Body of pancreas (tissue), 4 donors: ENCODE results near the gene ARHGAP32. TPM values are rescaled to one million over a fixed set of nuclear protein-coding genes. Genes with fewer than 3 reads are reported as not detected.

Experiments
- ATAC-seq: fragments of 150-250 bp; one replicate; pipeline ENCODE4 v1.9.1; 2016
- DNase-seq, 4 donors: peaks; one replicate each; pipeline ENCODE4 v3.0.0-alpha.2; 2019
- H3K27ac ChIP-seq, 4 donors: fragments of 200-600 bp; sonication (generic); 1 replicate in 3 of 4; 2 replicates in 1 of 4; pipeline versions ENCODE4 v1.5.1 to v1.6.1; 2016 to 2019; ENCODE audit warnings: mild to moderate bottlenecking in 1 of 4, mixed read lengths in 1 of 4, moderate library complexity in 1 of 4
- H3K27me3 ChIP-seq, 2 donors: fragments of 200-600 bp; sonication (generic); one replicate each; pipeline ENCODE4 v1.6.0; 2016; ENCODE audit warnings: mild to moderate bottlenecking in 1 of 2
- H3K36me3 ChIP-seq, 2 donors: fragments of 200-600 bp; sonication (generic); replicated peaks in 1 of 2; 2 replicates each; pipeline ENCODE4 v1.5.1; 2016; ENCODE audit warnings: low read depth in 2 of 2; ENCODE audit not compliant: insufficient read depth in 1 of 2
- H3K4me1 ChIP-seq: fragments of 200-600 bp; sonication (generic); one replicate; pipeline ENCODE4 v1.6.0; 2016
- H3K4me3 ChIP-seq, 2 donors: fragments of 200-600 bp; sonication (generic); 1 replicate in 1 of 2; 2 replicates in 1 of 2; pipeline ENCODE4 v1.5.1; 2016 to 2019
- H3K9me3 ChIP-seq, 3 donors: fragments of 200-600 bp; sonication (generic); 1 replicate in 2 of 3; 2 replicates in 1 of 3; pipeline ENCODE4 v1.5.1; 2016
- CTCF ChIP-seq, 7 experiments: fragments of 450-650 bp in 4 of 7; fragments of 200-600 bp in 3 of 7; sonication (generic) in 3 of 7; IDR thresholded peaks; one replicate each; pipeline ENCODE4 v1.5.1; 2016 to 2019; ENCODE audit warnings: antibody characterized with exemption in 7 of 7
- POLR2A ChIP-seq, 3 donors: fragments of 450-650 bp; IDR thresholded peaks; one replicate each; pipeline ENCODE4 v1.6.1; 2016; ENCODE audit warnings: antibody characterized with exemption in 3 of 3, mild to moderate bottlenecking in 2 of 3
- WGBS, 2 donors: methylation state at CpG; one replicate each; pipeline ENCODE4 v1.1.5; 2017; 5-methylcytosine and 5-hydroxymethylcytosine counted together
- intact Hi-C: fragments of 100-400 bp; cut with DNase I; formaldehyde crosslinking; loops from one replicate; pipeline ENCODE4 v1.15.1; 2023
- total RNA-seq, 2 donors: library from RNA; depleted of rRNA; stranded (reverse); fragments of >200 nt; gene quantifications; one replicate each; pipeline ENCODE4 v1.1.0, GENCODE V29; 2016

The ARHGAP32 gene
- total RNA-seq, 2 donors from 2014 or later: 26.0 to 30.4 TPM

GRCh38 chr11:128940156-128940555 lies 252.0 kb downstream of the ARHGAP32 start:
- no peaks in the 10 kb centered on the region for H3K9me3 ChIP-seq
- H3K4me3 ChIP-seq: no peak overlapping the region
- no peaks in the 10 kb centered on the region for H3K4me1 ChIP-seq
- TF ChIP-seq POLR2A (IDR thresholded peaks at IDR 0.05) (no peak), CTCF (IDR thresholded peaks at IDR 0.05) (no peak)
- H3K27me3 ChIP-seq: no peaks in the 10 kb centered on the region
- WGBS, 2 donors: 63 to 84% methylated on average over 5 of the region's 5 CpGs
- no peak overlapping the region for H3K27ac ChIP-seq
- ATAC-seq (no peak), DNase-seq (no peak)
- intact Hi-C loops: no loop called here
- H3K36me3 ChIP-seq: no peaks in the 10 kb centered on the region

DNA sequence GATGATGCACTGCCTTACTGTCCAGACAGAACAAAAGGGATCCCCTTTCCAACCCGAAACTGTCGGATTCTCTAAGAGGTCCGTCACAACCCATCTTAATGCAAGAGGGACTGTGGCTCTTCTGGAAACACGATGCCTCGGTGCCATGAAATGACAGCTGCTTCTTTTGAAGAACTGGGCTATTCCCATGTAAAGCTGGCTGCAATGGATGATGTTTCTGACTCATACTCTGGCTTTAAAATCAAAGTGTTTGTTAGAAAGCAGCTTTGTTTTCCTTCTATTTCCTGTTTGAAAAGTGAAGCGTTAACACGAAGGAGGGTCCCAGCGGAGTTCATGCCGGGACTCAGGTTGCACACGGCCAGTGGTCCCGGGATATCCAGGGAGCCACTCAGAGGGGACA lies 252.5 kb downstream of the ARHGAP32 start:
- DNase-seq (no peak), ATAC-seq (no peak)
- Histone ChIP-seq H3K9me3 (no peaks in the 10 kb centered on the region), H3K27ac (no peak overlapping the region), H3K36me3 (no peaks in the 10 kb centered on the region), H3K4me3 (no peak overlapping the region), H3K27me3 (no peaks in the 10 kb centered on the region), H3K4me1 (no peaks in the 10 kb centered on the region)
- 75 to 83% methylated on average over 11 of the region's 11 CpGs for WGBS, 2 donors
- TF ChIP-seq POLR2A (IDR thresholded peaks at IDR 0.05) (no peak), CTCF (IDR thresholded peaks at IDR 0.05) (no peak)
- intact Hi-C loops: no loop called here

DNA sequence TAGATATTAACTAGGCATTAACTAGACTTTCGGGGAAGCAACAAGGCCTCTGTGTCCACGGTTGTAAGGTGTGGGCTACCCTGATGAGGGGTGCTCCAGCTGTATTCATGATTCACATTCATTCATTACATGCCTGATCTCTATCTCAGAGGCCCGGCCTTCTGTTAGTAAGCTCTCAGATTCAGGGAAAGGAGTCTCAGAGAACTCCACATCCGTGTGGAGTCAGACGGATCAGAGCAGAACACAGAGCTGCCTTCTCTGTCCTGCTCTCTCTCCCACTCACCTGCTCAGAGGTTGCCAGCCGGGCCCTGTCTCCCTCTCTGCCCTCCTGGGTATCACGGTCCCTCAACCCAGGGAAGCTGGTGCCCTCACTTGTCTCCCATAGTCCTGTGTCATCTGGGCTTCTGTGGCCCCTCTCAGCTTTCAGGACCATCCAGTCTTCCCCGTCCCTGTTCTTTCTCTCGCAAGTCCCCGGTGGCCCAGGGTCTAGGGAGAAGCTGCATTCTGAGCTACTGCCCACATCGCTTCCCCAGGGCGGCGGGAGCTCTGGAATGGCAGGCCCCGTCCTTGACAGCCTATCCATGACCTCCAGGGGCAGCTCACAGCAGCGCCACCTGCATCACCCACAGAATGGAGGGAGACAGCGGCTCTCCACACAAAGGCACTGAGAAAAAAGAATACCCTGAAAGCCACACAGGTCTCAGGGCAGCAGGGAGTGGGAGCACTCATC lies 253.8 kb downstream of the ARHGAP32 start:
- Histone ChIP-seq H3K4me3 (no peak overlapping the region), H3K9me3 (no peaks in the 10 kb centered on the region), H3K36me3 (no peaks in the 10 kb centered on the region), H3K4me1 (no peaks in the 10 kb centered on the region), H3K27me3 (no peaks in the 10 kb centered on the region), H3K27ac (no peak overlapping the region)
- intact Hi-C loops: no loop called here
- no peak for TF ChIP-seq CTCF (IDR thresholded peaks at IDR 0.05)
- ATAC-seq: no peak
- WGBS, 2 donors: 87 to 92% methylated on average over 16 of the region's 16 CpGs
- no peak for DNase-seq

DNA sequence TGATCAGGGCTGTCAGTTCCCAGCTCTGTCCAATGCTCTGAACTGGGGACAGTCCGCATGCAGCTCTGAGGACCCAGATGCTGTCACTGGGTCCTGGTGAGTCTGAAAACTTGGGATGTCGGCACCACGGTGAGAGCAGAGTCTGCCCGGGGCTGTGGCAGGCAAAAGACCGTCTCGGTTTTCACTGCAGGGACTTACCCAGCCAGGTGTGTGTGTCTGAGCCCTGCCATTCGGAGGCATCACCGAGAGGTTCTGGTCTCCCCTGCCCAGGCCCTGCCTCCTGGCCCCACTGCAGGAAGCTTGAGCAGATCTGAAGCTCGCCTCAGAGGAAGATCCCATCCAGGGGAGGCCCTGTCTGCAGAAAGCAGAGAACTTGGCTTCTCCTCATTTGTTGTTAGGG lies 254.6 kb downstream of the ARHGAP32 start:
- 80 to 93% methylated on average over 3 to 9 of the region's 9 CpGs for WGBS, 2 donors
- no peak for DNase-seq
- intact Hi-C loops: no loop called here
- Histone ChIP-seq H3K4me1 (no peaks in the 10 kb centered on the region), H3K9me3 (no peaks in the 10 kb centered on the region), H3K36me3 (no peaks in the 10 kb centered on the region), H3K27ac (no peak overlapping the region), H3K27me3 (no peaks in the 10 kb centered on the region), H3K4me3 (no peak overlapping the region)
- no peak for ATAC-seq
- TF ChIP-seq POLR2A (IDR thresholded peaks at IDR 0.05): no peak
- no peak for TF ChIP-seq CTCF (IDR thresholded peaks at IDR 0.05)

DNA sequence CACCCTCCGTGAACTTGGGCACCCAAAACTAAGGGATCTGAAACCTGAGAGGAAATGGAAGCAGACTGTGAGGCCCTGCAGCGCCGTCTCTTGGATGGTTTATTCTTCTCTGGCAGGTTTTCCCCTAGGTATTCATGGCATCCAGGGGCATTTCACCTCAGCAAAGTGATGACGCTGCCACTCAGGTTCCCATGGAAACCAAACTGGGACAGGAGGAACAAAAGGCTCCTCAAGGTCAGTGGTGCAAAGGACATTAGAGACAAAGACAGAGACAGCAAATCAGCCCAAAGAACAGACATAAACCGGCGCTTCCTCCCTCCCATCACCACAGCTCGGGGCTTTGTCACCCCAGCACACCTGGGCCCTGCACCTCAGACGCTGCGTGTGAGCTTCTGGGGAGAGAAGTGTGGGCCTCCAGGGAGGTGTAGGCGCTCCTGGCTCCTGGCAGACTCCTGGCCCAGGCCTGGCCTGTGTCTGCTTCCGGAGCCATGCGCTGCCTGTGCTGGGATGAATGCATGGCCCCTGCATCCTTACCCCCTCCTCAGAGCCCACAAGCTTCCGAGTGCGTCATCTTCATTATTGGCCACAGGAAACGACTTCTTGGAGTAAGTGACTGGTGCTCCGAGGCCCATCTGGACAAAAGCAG lies 255.4 kb downstream of the ARHGAP32 start:
- no peaks in the 10 kb centered on the region for H3K36me3 ChIP-seq
- no peak for ATAC-seq
- no peak overlapping the region for H3K4me3 ChIP-seq
- TF ChIP-seq POLR2A (IDR thresholded peaks at IDR 0.05) (no peak), CTCF (IDR thresholded peaks at IDR 0.05) (no peak)
- H3K27me3 ChIP-seq: no peaks in the 10 kb centered on the region
- H3K9me3 ChIP-seq: no peaks in the 10 kb centered on the region
- WGBS, 2 donors: 77 to 86% methylated on average over 9 to 16 of the region's 16 CpGs
- H3K27ac ChIP-seq: no peak overlapping the region
- no peaks in the 10 kb centered on the region for H3K4me1 ChIP-seq
- DNase-seq: no peak
- intact Hi-C loops: no loop called here
